WTC11 (cell line): ENCODE data around the gene CFAP68. TPM values are rescaled to one million over a fixed set of nuclear protein-coding genes. Genes with fewer than 3 reads are reported as not detected.

Experiments used
- ATAC-seq: fragments of 200-7000 bp; cut with Tn5 transposase; 2 replicates; pipeline ENCODE4 v1.10.0; 2021; ENCODE audit warnings: mild to moderate bottlenecking, moderate library complexity
- CTCF ChIA-PET: fragments of 300-600 bp; sonication (Branson Sonifier 250); formaldehyde crosslinking; loops from one replicate; lab custom pipeline; 2021; ENCODE audit warnings: antibody characterized with exemption; lab: Charles Lee
- POLR2A ChIA-PET: fragments of 350-600 bp; sonication (Branson Sonifier 250); formaldehyde crosslinking; loops from one replicate; lab custom pipeline; 2021; ENCODE audit warnings: antibody characterized with exemption; lab: Charles Lee
- DNase-seq: peaks from one replicate; pipeline ENCODE4 v3.0.0; 2021; ENCODE audit warnings: low spot score
- H3K27ac Mint-ChIP-seq: 2 replicates; pipeline ENCODE4 v1.8.0; 2021; ENCODE audit warnings: mixed read lengths
- H3K27me3 Mint-ChIP-seq: 2 replicates; pipeline ENCODE4 v1.8.0; 2021; ENCODE audit warnings: low read depth, mild to moderate bottlenecking, moderate library complexity, mixed read lengths
- H3K36me3 Mint-ChIP-seq: 2 replicates; pipeline ENCODE4 v1.8.0; 2021; ENCODE audit warnings: mixed read lengths
- H3K4me1 Mint-ChIP-seq: 2 replicates; pipeline ENCODE4 v1.8.0; 2022; ENCODE audit warnings: mixed read lengths
- H3K4me3 Mint-ChIP-seq: 2 replicates; pipeline ENCODE4 v1.8.0; 2021; ENCODE audit warnings: mild to moderate bottlenecking, moderate library complexity, mixed read lengths
- H3K9me3 Mint-ChIP-seq: 2 replicates; pipeline ENCODE4 v1.8.0; 2021; ENCODE audit warnings: mixed read lengths
- IRF1 ChIP-seq: sonication (generic); formaldehyde crosslinking; IDR thresholded peaks from 2 replicates; pipeline ENCODE4 v1.8.0; 2023; ENCODE audit warnings: missing genetic modification reagents
- NFATC4 ChIP-seq: fragments of 250-450 bp; sonication (Bioruptor Pico); IDR thresholded peaks from 2 replicates; pipeline ENCODE4 v1.9.0; 2021; ENCODE audit warnings: mild to moderate bottlenecking
- PREB ChIP-seq: sonication (generic); formaldehyde crosslinking; IDR thresholded peaks from 2 replicates; pipeline ENCODE4 v1.8.1; 2022; ENCODE audit warnings: mild to moderate bottlenecking, missing genetic modification reagents, moderate library complexity, borderline replicate concordance
- ZNF219 ChIP-seq: sonication (generic); formaldehyde crosslinking; IDR thresholded peaks from 2 replicates; pipeline ENCODE4 v1.8.0; 2023; ENCODE audit warnings: missing genetic modification reagents, mild to moderate bottlenecking, borderline replicate concordance
- total RNA-seq: library from RNA; stranded (reverse); gene quantifications from 3 replicates; pipeline ENCODE4 v1.2.3, GENCODE V29; 2021
- TF ChIP-seq, protein P1 (sequence below): sonication (generic); formaldehyde crosslinking; IDR thresholded peaks from 2 replicates; pipeline ENCODE4 v1.8.0; 2022; ENCODE audit warnings: missing genetic modification reagents
- TF ChIP-seq, protein P2 (sequence below): sonication (generic); formaldehyde crosslinking; IDR thresholded peaks from 2 replicates; pipeline ENCODE4 v1.8.1; 2022; ENCODE audit warnings: mild to moderate bottlenecking, moderate library complexity, missing genetic modification reagents
- TF ChIP-seq, protein P3 (sequence below): fragments of 200-600 bp; IDR thresholded peaks from 2 replicates; pipeline ENCODE4 v1.8.0; 2022; ENCODE audit warnings: antibody characterized with exemption

Gene CFAP68
- total RNA-seq, 1 experiment from 2014 or later = 18.7 TPM

DNA sequence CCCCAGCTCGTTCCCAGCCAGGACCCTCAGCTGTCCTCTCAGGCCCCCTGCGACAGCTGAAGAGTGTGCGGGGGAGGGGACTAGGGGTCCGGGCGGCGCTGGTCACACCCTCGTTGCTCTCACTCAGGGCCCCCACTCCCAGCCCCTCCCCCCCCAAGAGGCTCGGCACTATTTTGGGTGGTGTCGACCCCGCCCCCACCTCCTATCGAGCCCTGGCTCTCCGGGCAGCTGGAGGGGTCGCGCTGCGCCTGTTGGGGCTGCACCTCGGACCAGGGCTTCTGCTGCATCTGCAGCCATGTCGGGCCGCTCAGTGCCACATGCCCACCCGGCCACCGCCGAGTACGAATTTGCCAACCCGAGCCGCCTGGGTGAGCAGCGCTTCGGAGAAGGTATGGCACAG is 33.2 kb downstream of the CFAP68 start, which contains the start of gene HSPB2 (continued):
- TF ChIP-seq, protein P1, sequence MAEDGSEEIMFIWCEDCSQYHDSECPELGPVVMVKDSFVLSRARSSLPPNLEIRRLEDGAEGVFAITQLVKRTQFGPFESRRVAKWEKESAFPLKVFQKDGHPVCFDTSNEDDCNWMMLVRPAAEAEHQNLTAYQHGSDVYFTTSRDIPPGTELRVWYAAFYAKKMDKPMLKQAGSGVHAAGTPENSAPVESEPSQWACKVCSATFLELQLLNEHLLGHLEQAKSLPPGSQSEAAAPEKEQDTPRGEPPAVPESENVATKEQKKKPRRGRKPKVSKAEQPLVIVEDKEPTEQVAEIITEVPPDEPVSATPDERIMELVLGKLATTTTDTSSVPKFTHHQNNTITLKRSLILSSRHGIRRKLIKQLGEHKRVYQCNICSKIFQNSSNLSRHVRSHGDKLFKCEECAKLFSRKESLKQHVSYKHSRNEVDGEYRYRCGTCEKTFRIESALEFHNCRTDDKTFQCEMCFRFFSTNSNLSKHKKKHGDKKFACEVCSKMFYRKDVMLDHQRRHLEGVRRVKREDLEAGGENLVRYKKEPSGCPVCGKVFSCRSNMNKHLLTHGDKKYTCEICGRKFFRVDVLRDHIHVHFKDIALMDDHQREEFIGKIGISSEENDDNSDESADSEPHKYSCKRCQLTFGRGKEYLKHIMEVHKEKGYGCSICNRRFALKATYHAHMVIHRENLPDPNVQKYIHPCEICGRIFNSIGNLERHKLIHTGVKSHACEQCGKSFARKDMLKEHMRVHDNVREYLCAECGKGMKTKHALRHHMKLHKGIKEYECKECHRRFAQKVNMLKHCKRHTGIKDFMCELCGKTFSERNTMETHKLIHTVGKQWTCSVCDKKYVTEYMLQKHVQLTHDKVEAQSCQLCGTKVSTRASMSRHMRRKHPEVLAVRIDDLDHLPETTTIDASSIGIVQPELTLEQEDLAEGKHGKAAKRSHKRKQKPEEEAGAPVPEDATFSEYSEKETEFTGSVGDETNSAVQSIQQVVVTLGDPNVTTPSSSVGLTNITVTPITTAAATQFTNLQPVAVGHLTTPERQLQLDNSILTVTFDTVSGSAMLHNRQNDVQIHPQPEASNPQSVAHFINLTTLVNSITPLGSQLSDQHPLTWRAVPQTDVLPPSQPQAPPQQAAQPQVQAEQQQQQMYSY (CRISPR knock-in tag) = no peak
- TF ChIP-seq, protein P2, sequence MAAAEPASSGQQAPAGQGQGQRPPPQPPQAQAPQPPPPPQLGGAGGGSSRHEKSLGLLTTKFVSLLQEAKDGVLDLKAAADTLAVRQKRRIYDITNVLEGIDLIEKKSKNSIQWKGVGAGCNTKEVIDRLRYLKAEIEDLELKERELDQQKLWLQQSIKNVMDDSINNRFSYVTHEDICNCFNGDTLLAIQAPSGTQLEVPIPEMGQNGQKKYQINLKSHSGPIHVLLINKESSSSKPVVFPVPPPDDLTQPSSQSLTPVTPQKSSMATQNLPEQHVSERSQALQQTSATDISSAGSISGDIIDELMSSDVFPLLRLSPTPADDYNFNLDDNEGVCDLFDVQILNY (CRISPR knock-in tag) = no peak
- TF ChIP-seq NFATC4 (CRISPR knock-in tag) = no peak
- no peak for TF ChIP-seq IRF1 (CRISPR knock-in tag)
- no peak for TF ChIP-seq PREB

- POLR2A ChIA-PET = no interaction called here
- CTCF ChIA-PET = interaction anchor here (1.1 to 1.4 kb wide), 2 partner anchors 42 to 70 kb away, joined by 3 read pairs; partner anchors contain the start of gene ALG9
- DNase-seq = no peak
- Mint-ChIP-seq H3K27me3 (no peaks in the 10 kb centered on the region; the same call in 1 of the 2 replicates), H3K36me3 (no peaks in the 10 kb centered on the region), H3K9me3 (no peaks in the 10 kb centered on the region), H3K4me1 (peaks cover 51% of the 10 kb centered on the region), H3K27ac (no peak overlapping the region), H3K4me3 (no peak overlapping the region)
- TF ChIP-seq, protein P1 (CRISPR knock-in tag) = peak; percentile 60; the same call in 1 of the 2 replicates
- TF ChIP-seq PREB = no peak
- no peak for ATAC-seq
These were observed 33.9 kb downstream of the CFAP68 start for GRCh38 chr11:111913031-111913861.

DNA sequence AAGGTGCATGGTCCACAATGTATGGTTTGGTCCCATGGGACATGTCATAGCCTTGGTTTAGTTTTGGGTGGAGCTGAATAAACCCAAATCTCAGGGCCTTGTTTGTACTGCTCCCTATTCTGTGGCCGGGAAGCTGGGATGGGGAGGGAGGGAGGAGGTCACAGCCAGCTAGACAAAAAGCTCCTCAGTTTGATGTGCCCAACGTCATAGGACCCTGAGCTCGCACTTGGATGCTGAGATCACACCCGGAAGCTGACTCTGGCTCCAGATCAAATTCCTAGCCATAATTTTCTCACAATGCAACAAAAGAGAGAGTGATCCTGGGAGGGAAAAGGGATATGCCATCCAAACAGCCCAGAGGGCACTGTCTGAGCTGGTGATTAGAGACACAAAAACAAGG is 34.7 kb downstream of the CFAP68 start:
- ChIA-PET POLR2A (no interaction called here), CTCF (interaction anchor here (0.9 to 1.4 kb wide), 3 partner anchors 43 to 69 kb away, joined by 3 read pairs; partner anchors contain the start of gene ALG9)
- Mint-ChIP-seq H3K4me3 (no peak overlapping the region), H3K9me3 (no peaks in the 10 kb centered on the region), H3K27me3 (no peaks in the 10 kb centered on the region; the same call in 1 of the 2 replicates), H3K36me3 (no peaks in the 10 kb centered on the region; the same call in 1 of the 2 replicates), H3K27ac (no peak overlapping the region), H3K4me1 (peaks cover 58% of the 10 kb centered on the region)
- ATAC-seq (no peak), DNase-seq (no peak)
- TF ChIP-seq ZNF219 (CRISPR knock-in tag) = no peak
- TF ChIP-seq, protein P3, sequence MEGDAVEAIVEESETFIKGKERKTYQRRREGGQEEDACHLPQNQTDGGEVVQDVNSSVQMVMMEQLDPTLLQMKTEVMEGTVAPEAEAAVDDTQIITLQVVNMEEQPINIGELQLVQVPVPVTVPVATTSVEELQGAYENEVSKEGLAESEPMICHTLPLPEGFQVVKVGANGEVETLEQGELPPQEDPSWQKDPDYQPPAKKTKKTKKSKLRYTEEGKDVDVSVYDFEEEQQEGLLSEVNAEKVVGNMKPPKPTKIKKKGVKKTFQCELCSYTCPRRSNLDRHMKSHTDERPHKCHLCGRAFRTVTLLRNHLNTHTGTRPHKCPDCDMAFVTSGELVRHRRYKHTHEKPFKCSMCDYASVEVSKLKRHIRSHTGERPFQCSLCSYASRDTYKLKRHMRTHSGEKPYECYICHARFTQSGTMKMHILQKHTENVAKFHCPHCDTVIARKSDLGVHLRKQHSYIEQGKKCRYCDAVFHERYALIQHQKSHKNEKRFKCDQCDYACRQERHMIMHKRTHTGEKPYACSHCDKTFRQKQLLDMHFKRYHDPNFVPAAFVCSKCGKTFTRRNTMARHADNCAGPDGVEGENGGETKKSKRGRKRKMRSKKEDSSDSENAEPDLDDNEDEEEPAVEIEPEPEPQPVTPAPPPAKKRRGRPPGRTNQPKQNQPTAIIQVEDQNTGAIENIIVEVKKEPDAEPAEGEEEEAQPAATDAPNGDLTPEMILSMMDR = no peak
